T-helper 22 cell (primary cell): ENCODE results near the gene FDX1.

Experiments used
- DNase-seq: peaks from one replicate; pipeline ENCODE4 v3.0.0-alpha.2; 2020; ENCODE audit warnings: low read depth

FDX1 gene

DNA sequence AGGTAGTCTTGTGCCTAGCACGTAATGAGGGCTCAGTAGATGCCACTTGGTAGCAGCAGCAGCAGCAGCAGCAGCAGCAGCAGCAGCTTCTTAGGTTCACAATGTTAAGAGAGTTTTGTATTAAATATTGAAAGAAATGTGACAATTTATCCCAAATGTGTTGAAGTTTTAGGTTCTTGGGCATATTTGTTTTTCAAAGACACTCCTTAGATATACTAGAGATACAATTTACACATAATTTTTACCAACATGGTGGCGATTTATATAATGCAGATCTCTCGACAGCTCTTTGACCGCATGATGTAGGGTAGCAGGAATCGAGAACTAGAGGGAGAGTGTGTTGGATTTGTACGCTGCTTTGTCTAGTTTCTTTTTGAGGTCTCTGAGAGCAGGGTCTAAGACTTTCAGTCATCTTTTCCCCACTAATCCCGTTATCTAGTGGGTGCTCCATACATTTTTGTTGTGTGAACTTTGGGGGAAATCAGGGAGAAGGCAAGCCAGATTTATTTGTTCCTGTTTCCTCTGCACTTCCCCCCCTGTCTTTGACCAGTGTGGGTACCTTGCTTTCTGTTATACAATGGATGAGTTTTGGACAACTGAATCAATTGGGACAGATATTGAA is 1.4 kb downstream of the FDX1 start:
- DNase-seq, result no peak

DNA sequence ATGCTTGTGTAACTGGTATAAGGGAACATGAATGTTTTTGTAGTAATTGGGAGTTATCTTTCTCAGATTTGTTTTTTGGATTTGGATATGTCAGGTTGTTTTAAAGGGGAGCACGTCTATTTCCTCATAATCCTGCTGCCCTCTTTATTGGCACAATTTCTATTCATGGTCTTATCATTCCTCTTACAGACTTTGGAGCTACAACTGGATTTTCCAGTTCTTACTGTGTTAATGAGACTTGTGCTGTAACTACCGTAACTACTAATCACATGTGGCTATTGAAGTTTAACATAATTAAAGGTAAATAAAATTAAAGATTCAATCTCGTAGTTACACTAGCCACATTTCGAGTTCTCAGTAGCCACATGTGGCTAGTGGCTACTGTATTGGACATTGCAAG is 1.9 kb downstream of the FDX1 start:
- no peak for DNase-seq

DNA sequence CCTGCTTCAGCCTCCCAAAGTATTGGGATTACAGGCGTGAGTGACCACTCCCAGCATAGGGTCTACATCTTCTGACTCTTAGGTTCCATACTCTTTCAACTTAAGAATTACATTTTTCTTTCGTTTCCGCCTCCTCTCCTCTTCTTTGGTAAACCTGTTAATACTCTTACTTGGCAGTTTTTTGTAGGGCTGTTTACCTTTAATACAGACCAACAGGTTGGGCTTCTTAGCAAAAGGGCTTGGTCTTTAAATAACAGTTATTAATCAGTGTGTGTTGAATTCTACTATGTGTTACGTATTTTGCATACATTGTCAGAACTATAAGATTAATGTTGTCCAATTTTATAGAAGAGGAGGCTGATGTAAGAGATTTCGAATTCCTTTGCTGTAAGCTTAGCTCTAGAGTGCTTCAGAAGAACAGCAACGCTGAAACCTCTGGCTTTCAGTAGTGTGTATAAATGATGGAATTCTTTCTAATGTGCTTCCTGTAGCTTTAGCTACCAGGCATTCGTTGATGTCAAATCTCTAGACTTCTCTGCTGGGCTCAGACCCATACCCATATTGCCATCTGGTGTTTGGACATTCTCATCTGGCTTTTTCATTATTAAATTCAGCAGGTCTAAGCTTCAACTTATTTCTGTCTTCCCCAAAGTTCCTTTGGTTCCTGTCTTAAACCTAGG is 3.1 kb downstream of the FDX1 start:
- DNase-seq, result no peak

DNA sequence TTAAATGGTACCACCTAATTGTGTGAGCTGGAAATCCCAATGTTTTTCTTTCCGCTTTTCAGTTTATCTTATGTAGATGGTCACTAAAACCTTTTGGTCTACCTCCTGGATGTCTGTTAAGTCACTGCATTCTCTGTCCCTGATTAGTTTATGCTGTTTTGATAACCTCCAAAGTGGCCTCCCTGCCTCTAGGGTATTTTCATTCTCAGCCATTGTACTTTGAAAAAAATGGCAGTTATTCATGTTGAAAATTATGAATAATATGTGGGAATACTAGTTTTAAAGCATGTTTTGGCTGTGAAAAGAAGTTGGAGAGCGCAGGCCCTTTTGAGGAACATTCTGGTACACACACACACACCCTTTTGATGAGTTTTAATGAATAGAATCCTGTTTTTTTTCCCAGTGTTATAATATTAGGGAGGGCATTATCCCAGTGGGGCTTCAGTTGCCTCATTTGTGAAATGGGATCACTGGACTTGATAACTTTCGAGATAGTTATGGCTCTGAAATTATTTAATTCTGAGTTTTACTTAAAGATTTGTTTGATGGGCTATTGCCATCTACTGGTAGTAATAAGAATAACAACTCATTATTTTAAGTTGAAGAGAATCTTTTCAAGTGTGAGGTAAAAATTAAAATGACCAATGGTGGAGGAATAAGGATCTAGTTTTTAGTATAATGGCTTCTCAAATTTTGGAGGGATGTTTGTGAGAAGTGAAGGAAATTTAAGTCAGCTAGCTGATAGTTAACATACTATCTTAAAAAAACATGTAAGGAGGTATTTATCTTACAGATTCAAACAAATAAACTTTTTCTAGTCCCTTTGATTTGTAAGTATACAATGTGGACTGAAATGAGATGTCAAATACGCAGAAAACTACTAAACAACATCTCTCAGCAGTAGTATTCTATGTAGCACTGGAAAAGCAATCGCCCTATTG is 3.9 kb downstream of the FDX1 start:
- no peak for DNase-seq

DNA sequence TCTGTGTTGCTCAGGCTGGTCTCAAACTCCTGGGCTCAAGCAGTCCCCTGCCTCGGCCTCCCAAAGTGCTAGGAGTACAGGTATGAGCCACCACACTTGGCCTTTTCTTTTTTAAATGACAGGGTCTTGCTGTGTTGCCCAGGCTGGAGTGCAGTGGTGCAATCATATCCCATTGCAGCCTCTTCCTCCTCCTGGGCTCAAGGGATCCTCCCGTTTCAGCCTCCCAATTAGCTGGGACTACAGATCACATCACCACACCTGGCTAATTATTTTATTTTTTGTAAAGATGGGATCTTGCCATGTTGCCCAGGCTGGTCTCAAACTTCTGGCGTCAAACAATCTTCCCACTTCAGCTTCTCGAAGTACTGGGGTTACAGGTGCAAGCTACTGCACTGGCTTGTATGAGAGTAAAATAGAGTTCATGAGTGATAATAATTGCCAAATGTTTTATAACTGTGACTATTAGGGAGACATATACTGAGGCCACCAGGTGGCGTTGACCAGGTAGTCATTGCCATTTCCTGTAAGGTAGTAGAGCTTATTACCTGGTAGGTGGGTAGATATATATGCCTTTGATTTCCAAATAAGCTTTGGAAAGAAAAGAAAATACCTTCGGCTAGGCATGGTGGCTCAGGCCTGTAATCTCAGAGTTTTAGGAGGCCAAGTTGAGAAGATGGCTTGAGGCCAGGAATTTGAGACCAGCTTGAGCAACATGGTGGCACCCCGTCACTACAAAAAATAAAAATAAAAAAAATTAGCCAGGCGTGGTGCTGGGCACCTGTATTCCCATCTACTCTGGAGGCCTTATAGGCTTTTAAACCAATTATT is 5.4 kb downstream of the FDX1 start:
- DNase-seq, result no peak

DNA sequence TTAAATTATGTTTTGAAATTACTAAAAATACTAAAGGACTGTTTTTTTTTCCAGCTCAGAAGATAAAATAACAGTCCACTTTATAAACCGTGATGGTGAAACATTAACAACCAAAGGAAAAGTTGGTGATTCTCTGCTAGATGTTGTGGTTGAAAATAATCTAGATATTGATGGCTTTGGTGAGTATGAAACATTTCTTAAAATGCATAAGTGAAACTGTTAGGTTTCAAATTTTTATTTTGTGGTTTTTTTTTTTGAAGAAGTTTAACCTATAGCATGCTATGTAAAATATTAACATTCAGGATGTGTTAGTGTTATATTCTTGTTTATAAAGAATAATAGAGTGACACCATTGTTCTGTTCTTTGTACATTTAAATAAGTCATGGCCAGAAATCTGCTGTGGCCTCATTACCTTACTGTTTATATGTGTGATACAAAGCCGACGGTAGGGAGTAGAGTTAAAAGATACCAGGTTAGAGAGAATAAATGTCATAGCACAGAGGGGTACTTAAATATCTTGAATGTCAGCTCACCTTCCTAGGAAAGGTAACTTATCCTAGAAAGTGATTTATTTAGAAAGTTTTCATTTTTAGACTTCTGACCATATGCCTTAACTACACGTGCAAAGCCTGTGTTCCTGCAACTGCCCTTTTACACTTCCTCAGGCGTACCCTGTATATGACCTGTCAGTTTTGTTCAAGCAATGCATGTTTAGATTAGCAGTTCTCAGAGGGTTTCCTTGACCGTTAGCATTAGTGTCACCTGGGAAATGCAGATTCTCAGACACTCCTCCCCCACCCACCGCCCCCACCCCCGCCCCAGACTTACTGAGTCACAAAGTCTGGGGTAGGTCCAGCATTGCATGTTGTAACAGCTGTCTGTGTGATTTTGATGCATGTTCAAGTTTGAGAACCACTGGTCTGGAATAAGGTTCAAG is 6.3 kb downstream of the FDX1 start:
- DNase-seq, result no peak

DNA sequence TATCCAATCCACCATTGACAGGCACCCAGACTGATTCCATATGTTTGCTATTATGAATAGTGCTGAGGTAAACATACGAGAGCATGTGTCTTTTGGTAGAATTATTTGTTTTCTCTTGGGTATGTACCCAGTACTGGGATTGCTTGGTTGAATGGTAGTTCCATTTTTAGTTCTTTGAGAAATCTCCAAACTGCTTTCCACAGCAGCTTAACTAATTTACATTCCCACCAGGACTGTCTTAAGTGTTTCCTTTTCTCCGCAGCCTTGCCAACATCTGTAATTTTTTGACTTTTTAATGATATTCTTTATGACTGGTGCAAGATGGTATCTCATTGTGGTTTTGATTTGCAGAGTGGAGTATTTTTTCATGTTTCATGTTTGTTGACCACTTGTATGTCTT is 8.3 kb downstream of the FDX1 start:
- DNase-seq, result no peak

DNA sequence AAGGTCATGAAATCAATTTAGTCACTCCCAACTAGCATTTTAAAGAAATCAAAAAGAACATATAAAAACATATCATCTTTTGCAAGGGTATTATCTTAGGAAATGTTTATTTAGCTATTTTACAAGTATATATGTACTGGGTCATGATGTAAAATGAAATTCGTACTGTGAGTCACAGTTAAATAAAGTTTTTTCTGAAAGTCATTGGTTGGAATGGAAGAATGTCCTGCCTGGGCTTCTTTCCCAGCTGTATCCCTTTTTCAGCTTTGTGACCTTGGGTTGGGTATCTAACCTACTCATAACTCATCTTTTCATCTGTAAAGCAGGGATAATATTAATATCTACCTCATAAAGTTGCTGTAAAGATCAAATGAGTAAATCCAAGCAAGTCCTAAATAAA is 15.7 kb downstream of the FDX1 start:
- no peak for DNase-seq

DNA sequence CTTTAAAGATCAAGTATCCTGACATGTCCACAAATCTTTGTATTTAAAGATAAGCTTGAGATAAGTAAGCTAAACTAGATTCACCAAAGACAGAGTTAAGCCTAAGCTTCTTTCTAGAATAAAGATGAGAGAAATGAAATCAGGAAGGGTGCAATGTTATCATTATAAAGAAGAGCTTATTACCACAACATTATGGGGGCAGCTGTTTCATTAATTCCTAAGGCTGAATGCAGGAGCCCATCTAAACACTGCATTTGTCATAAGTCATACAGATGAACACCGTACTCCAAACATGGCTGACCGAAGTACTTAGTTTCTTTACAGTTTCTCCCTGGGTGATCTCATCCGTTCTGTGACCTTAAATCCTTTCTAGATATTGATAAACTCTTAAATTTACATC is 16.3 kb downstream of the FDX1 start:
- DNase-seq, result no peak

DNA sequence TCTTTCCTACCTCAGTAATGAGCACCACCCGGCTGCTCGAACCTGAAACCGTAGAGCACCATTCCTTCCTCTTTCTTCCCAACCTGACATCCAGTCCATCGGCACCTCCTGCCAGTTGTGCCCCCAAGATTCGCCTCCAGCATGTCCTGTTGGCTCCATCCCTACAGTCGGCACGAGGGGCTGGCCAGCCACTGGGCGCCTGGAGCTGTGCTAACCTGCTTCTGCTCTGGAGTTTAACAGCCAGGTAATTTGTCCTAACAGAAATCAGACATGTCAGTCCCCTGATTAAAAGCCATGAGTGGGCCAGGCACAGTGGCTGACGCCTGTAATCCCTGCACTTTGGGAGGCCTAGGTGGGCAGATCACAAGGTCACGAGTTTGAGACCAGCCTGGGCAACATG is 16.8 kb downstream of the FDX1 start:
- no peak for DNase-seq

DNA sequence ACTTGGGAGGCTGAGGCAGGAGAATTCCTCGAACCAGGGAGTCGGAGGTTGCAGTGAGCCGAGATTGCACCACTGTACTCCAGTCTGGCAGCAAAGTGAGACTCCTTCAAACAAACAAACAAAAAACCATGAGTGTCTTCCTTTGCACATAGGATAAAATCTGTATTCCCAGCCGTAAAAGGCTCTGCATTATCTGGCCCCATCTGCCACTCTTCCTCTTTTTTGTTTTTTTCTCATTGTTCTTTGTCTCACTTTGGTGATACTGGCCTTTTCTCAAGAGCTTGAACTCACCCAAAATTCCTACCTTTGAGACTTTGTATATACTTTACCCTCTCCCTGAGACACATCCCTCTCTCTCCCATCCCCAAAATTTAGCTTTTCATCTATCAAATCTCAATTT is 17.6 kb downstream of the FDX1 start:
- DNase-seq, result no peak

DNA sequence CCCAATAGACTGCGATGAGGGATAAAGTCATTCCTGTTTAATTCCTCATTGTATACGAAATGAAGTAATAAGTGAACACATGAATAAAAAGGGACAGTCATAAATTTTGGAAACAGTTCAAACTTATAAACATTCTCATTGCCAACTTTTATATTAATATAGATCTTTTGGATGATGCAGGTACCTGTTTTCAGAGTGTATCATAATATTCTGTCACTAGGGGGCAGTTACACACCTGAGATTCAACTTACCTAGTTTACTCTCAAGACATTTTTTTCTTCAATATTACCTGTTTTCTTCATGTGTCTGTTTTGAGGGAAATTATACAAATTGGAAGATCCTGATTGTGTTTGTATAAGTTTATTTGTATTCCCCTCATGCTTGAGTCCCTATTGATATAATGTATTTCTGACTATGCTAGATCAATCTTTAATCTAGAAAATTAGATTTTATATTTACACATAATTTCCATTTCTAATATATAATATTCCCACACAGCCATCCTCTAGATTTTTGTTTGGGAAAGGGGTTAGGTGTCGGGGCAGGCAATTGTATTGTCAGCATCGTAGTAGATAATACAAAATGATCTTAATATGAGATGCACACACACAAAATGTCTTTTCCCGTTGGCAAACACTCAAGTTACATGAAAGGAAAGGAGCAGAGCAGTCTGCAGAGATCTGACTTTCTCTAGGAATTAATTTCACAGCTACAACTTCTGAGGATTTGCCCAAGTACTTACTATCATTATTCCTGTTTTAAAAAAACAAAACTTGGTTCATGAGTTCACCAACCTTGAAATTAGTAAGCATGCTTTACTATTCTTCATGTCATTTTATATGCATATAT is 18.4 kb downstream of the FDX1 start:
- DNase-seq, result no peak

DNA sequence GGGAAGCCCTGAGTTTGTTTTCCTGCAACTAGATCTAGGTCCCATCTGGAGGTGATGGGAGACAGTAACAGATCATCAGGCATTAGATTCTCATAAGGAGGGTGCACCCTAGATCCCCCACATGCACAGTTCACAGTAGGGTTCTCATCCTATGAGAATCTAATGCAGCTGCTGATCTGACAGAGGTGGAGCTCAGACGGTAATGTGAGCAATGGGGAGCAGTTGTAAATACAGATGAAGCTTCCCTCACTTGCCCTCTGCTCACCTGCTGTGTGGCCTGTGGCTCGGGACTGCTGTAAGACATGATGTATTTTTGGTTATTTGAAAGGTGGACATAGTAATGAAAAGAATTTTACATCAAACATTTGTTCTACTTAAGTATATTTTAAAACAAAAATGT is 20.5 kb downstream of the FDX1 start:
- no peak for DNase-seq

DNA sequence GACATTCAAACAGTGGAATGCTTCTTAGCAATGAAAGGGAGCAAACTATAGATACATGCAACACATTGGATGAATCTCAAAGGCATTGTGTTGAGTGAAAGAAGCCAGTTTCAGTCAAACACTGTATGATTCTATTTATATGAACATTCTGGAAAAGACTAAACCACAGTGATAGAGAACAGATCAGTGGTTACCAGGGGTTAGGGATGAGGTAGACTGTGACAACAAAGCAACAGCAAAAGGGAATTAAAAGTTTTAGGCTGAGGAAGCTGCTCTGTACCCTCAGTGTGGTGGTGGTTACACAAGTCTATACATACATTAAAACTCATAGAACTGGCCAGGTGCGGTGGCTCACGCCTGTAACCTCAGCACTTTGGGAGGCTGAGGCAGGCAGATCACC is 23.0 kb downstream of the FDX1 start:
- no peak for DNase-seq

DNA sequence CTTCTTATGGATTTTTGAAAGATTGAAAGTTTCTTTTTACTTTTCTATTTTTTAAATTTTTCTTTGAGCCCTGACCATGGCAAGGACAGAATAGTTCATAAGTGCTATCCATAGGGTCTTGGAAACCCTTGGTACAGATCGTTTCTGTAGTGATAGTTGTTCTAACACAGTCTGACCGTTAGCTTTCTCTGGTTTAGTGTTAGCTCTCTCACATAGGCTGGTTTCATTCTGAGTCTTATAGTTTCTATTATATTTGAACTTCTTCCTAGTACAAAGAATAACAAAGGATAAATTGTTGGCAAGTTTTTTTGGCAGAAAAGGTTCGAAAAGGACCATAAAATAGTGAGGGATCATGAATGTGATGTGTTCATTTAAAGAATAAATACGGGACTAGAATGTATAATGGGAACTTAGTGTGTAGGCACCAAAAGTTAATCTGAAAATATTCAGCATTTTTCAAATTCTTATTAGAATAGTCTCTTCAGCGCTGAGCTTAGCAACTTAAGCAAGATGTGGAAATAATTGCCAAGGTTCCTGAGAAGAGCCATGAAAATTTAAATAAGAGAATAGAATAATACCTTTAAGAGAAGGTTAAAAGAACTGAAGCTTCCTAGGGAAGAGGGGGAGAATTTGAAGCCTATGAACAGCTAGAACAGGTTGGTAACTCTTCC is 24.1 kb downstream of the FDX1 start:
- DNase-seq, result no peak

DNA sequence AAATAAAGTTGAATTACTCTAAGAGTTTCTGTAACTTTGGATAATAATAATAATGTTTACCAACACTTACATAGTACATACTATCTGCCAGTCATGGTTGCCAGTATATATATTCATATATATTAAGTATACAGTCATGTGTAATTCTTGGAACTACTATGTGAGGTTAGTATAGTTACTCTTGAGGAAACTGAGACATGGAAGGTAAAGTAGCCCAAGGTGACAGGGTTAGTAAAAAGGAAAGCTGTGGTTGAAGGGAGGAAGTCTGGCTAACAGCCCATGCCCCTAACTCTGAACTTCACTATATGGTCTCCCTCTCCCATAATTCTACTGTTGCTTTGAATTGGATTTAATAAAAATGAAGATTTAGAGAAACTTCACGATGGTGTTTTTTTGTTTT is 24.9 kb downstream of the FDX1 start:
- no peak for DNase-seq

DNA sequence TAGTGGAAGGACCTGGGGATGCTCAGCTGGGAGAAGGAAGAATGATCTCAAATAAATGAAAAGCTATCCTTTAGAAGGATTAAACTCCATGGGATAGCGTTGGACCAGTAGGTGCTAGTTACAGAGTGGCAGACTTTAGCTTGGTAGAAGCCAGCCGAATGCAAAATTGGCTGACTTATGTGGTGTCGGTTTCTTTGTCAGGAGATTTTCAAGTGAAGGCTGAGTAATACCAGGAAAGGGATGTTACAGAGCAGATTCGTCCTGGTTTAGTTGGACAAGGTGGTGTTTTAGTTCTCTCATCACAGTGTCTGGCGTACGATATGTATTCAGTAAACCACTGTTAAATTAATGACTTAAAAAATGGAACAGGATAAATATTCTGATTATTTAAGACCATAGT is 26.0 kb downstream of the FDX1 start:
- DNase-seq, result no peak

DNA sequence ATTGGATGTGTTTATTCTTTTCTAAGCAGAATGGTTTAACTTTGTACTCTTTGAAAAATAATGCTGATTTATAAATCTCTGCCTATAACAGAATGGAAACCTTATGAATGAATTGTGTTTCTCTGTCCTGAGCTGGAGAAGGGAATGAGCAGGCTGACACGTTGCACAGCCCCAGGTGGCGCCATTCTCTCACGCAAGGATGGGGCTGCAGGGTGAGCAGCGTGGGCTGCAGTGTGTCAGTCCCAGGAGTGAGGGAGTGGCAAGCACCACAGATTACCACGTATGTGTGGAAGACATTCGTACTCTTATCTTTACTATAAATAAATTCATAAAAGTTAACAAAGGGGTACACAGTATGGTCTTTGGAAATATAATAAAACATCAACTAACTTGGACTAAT is 33.4 kb downstream of the FDX1 start:
- DNase-seq, result no peak

DNA sequence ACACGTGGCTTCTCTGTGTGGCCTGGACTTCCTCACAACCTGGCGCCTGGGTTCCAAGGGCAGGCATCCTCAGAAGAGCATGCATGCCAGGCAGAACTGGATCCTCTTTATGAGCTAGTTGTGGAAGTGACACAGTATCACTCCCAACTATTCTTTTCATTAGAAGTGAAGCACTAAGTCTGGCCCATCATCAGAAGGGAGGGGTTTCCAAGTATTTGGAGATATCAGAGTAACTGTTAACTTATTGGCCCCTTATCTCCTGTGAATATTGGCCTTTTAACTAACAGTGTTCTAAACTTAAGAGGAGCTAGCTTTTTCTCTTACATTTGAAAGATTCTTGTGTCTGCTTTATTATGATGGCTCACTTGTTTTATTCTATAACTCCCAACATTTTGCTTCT is 35.5 kb downstream of the FDX1 start:
- DNase-seq, result no peak

DNA sequence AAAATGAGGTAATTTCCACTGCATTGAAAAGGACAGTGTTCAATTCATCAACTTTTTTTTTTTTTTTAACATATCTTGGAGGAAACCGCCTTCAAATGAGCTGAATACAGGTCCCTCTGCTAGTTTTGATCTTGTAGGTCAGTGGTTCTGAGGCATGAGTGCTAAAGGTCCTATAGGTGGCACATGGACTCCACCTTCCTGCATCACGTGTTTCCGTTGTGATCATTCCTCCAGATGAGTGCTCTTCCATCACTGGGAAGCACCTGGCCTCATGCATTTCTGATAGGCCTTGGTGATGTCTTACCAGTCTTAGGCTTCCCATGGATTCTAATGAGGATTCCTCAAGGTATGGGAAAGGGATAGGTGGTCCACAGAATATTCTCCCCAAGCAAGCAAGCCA is 37.8 kb downstream of the FDX1 start:
- DNase-seq, result no peak
